IPS DF 4.7 (cell line): ENCODE measurements around the gene CSRNP3.

Experiments used
- DNase-seq: peaks from one replicate; pipeline ENCODE4 v3.0.0-alpha.2; 2013; ENCODE audit warnings: low spot score; ENCODE audit errors: extremely low read depth

Gene CSRNP3

GRCh38 chr2:165470361-165470760 is 863 bp downstream of the CSRNP3 start:
- no peak for DNase-seq

GRCh38 chr2:165471349-165471950 is 2.0 kb downstream of the CSRNP3 start:
- no peak for DNase-seq

GRCh38 chr2:165472922-165473321 is 3.4 kb downstream of the CSRNP3 start:
- DNase-seq, result no peak

- no peak for DNase-seq
Measured at GRCh38 chr2:165474619-165475276, 5.2 kb downstream of the CSRNP3 start.

GRCh38 chr2:165475277-165476004 is 5.9 kb downstream of the CSRNP3 start:
- no peak for DNase-seq

- no peak for DNase-seq
Measured at GRCh38 chr2:165479856-165480255, 10.4 kb downstream of the CSRNP3 start.

GRCh38 chr2:165494573-165494972 is 25.1 kb downstream of the CSRNP3 start:
- no peak for DNase-seq

GRCh38 chr2:165497659-165498317 is 28.3 kb downstream of the CSRNP3 start:
- DNase-seq, result no peak

- DNase-seq, result no peak
Measured at GRCh38 chr2:165499131-165499530, 29.6 kb downstream of the CSRNP3 start.

- no peak for DNase-seq
Measured at GRCh38 chr2:165500001-165500400, 30.5 kb downstream of the CSRNP3 start.

GRCh38 chr2:165500816-165501215 is 31.3 kb downstream of the CSRNP3 start:
- DNase-seq, result no peak

GRCh38 chr2:165505514-165505913 is 36.0 kb downstream of the CSRNP3 start:
- no peak for DNase-seq

GRCh38 chr2:165508927-165509326 is 39.4 kb downstream of the CSRNP3 start:
- DNase-seq, result no peak

GRCh38 chr2:165513479-165513878 is 44.0 kb downstream of the CSRNP3 start:
- DNase-seq, result no peak

GRCh38 chr2:165518611-165519010 is 49.1 kb downstream of the CSRNP3 start:
- no peak for DNase-seq

GRCh38 chr2:165522719-165523118 is 53.2 kb downstream of the CSRNP3 start:
- no peak for DNase-seq

- no peak for DNase-seq
Measured at GRCh38 chr2:165524720-165525119, 55.2 kb downstream of the CSRNP3 start.

GRCh38 chr2:165528691-165529090 is 59.2 kb downstream of the CSRNP3 start:
- DNase-seq, result no peak

GRCh38 chr2:165529130-165529529 is 59.6 kb downstream of the CSRNP3 start:
- no peak for DNase-seq

GRCh38 chr2:165533331-165533730 is 63.8 kb downstream of the CSRNP3 start:
- no peak for DNase-seq

GRCh38 chr2:165535471-165535870 is 66.0 kb downstream of the CSRNP3 start:
- DNase-seq, result no peak

- no peak for DNase-seq
Measured at GRCh38 chr2:165536851-165537499, 67.5 kb downstream of the CSRNP3 start.
